DMS153 treated with DMSO at 0.1 percent for 48 hours (cell line): ENCODE results near the gene SFPQ.
"Not testable (repeated sequence)": the region's sequence is repeated elsewhere in the genome, so short reads cannot be mapped to it uniquely, and the experiment has no call there.

ENCODE experiments used
- DNase-seq: peaks from one replicate; lab custom pipeline; 2025; ENCODE audit not compliant: unreplicated experiment; lab: John Stamatoyannopoulos, UW

SFPQ gene

DNA sequence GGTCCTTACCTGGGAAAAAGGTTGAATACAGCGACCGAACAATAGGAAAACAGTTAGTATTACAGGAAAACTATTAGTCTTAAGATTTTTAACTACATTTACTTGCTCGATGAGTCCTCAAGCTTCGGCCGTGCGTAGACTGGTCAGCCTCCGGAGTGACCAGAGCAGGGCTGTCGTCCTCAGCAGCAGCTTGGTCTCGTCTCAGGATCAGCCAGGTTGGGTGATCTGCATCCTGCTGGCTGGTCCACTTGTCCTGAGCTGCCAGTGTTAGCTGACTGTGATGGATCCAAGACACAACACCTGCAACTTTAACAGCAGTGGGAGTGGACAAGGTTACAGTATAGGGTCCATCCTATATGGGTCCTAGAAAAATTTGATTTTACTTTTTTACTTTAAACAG, 50.2 kb downstream of the SFPQ start:
- DNase-seq: not testable (repeated sequence)

DNA sequence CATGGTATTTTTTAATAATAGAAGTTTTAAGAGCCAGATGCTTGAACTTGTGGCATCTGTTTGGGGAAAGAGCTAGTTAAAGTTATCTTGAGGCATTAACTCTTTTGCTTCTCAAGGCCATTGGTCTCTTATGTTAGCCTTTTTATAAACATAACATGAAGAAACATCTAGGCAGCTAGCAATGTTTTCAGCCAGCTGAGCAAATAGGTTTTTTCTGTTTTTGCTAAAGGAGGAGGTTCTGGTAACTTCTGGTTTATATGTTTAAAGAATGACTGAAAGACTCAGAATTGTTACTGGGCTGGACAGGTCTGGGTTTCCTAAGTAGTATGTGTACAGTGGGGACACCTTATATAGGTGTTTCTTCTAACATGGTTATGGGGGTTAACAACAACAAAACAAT, 50.7 kb downstream of the SFPQ start:
- DNase-seq: not testable (repeated sequence)

DNA sequence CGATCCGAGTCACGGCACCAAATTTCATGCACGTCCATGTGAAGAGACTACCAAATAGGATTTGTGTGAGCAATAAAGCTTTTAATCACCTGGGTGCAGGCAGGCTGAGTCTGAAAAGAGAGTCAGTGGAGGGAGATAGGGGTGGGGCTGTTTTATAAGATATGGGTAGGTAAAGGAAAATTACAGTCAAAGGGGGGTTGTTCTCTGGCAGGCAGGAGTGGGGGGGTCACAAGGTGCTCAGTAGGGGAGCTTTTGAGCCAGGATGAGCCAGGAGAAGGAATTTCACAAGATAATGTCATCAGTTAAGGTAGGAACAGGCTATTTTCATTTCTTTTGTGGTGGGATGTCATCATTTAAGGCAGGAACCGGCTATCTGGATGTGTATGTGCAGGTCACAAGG, 55.4 kb downstream of the SFPQ start:
- DNase-seq: not testable (repeated sequence)

DNA sequence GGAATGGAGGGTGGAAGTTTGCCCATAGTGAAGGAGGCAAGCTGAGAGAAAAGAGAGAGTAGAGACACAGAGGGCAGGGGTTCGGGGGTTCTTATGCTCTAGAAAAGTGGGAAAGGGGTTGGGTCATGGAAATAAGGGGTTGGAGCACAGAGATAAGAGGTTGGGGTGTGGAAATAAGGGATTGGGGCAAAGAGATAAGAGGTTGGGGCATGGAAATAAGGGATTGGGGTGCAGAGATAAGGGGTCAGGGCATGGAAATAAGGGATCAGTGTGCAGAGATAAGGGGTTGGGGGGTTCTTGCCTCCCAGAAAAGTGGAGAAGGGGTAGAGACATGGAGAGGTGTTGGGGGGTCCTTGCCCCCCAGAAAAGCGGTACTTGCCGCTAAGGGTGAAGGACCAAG, 56.2 kb downstream of the SFPQ start:
- no peak for DNase-seq
